ENCODE data around the gene KIF26B.

Gene KIF26B

GRCh38 chr1:245240648-245241165 is 85.9 kb downstream of the KIF26B start:
- DNase-seq (ENCODE audit: low read depth in 2 of 2) = no peak

GRCh38 chr1:245241526-245242130 is 86.8 kb downstream of the KIF26B start:
- DNase-seq (ENCODE audit: low read depth in 2 of 2) = no peak

- no peak for DNase-seq (ENCODE audit: low read depth in 2 of 2)
These were observed 88.2 kb downstream of the KIF26B start for GRCh38 chr1:245242989-245243388.

GRCh38 chr1:245245021-245245667 is 90.4 kb downstream of the KIF26B start:
- DNase-seq (ENCODE audit: low read depth in 2 of 2) = no peak

GRCh38 chr1:245246433-245246832 is 91.6 kb downstream of the KIF26B start:
- no peak for DNase-seq (ENCODE audit: low read depth in 2 of 2)

GRCh38 chr1:245247356-245247755 is 92.6 kb downstream of the KIF26B start:
- DNase-seq (ENCODE audit: low read depth in 2 of 2) = no peak

GRCh38 chr1:245247801-245248200 is 93.0 kb downstream of the KIF26B start:
- no peak for DNase-seq (ENCODE audit: low read depth in 2 of 2)

GRCh38 chr1:245248231-245248731 is 93.5 kb downstream of the KIF26B start:
- no peak for DNase-seq (ENCODE audit: low read depth in 2 of 2)

- DNase-seq (ENCODE audit: low read depth in 2 of 2) = no peak
These were observed 101.0 kb downstream of the KIF26B start for GRCh38 chr1:245255783-245256182.

GRCh38 chr1:245256528-245256927 is 101.7 kb downstream of the KIF26B start:
- DNase-seq (ENCODE audit: low read depth in 2 of 2) = no peak

- no peak for DNase-seq (ENCODE audit: low read depth in 2 of 2)
These were observed 103.6 kb downstream of the KIF26B start for GRCh38 chr1:245258271-245258920.

- no peak for DNase-seq (ENCODE audit: low read depth in 2 of 2)
These were observed 105.5 kb downstream of the KIF26B start for GRCh38 chr1:245260110-245260882.

- no peak for DNase-seq (ENCODE audit: low read depth in 2 of 2)
These were observed 106.1 kb downstream of the KIF26B start for GRCh38 chr1:245260883-245261282.

- DNase-seq (ENCODE audit: low read depth in 2 of 2) = no peak
These were observed 107.0 kb downstream of the KIF26B start for GRCh38 chr1:245261786-245262185.

GRCh38 chr1:245263529-245264095 is 108.8 kb downstream of the KIF26B start:
- peak; percentile 57 to 63 for DNase-seq (ENCODE audit: low read depth in 2 of 2)

- no peak for DNase-seq (ENCODE audit: low read depth in 2 of 2)
These were observed 109.4 kb downstream of the KIF26B start for GRCh38 chr1:245264226-245264625.

GRCh38 chr1:245266105-245266504 is 111.3 kb downstream of the KIF26B start:
- DNase-seq (ENCODE audit: low read depth in 2 of 2) = no peak

- DNase-seq (ENCODE audit: low read depth in 2 of 2) = no peak
These were observed 115.3 kb downstream of the KIF26B start for GRCh38 chr1:245270063-245270462.

GRCh38 chr1:245270972-245271371 is 116.2 kb downstream of the KIF26B start:
- DNase-seq (ENCODE audit: low read depth in 2 of 2) = no peak

GRCh38 chr1:245272676-245273075 is 117.9 kb downstream of the KIF26B start:
- no peak for DNase-seq (ENCODE audit: low read depth in 2 of 2)

GRCh38 chr1:245276445-245276844 is 121.7 kb downstream of the KIF26B start:
- no peak for DNase-seq (ENCODE audit: low read depth in 2 of 2)

- no peak for DNase-seq (ENCODE audit: low read depth in 2 of 2)
These were observed 122.5 kb downstream of the KIF26B start for GRCh38 chr1:245277276-245277675.
